ENCODE measurements around the gene IKZF5.
A peak's percentile ranks its signal among the peaks of the same experiment; 100 is the strongest.

IKZF5 gene

DNA sequence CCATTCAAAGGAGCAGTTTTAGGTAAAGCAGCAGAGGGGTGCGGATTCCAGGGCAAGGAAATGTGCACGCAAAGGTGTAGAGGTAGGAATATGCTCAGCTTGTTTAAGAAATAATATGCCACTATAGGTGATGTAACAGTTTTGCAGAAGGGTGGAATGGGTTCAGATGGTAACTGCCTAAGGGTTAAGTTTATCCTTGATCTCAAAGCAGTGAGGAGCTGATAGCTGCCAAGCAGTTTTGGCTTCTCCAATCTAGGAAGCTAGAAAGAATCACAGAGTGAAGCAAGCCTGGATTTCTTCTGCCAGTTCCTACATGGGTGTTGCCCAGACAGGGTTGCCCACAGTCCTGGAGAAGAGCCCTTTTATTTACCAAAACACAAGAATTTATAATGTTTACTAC, 6.2 kb upstream of the IKZF5 start:
- DNase-seq (ENCODE audit: low read depth in 2 of 2) = no peak

DNA sequence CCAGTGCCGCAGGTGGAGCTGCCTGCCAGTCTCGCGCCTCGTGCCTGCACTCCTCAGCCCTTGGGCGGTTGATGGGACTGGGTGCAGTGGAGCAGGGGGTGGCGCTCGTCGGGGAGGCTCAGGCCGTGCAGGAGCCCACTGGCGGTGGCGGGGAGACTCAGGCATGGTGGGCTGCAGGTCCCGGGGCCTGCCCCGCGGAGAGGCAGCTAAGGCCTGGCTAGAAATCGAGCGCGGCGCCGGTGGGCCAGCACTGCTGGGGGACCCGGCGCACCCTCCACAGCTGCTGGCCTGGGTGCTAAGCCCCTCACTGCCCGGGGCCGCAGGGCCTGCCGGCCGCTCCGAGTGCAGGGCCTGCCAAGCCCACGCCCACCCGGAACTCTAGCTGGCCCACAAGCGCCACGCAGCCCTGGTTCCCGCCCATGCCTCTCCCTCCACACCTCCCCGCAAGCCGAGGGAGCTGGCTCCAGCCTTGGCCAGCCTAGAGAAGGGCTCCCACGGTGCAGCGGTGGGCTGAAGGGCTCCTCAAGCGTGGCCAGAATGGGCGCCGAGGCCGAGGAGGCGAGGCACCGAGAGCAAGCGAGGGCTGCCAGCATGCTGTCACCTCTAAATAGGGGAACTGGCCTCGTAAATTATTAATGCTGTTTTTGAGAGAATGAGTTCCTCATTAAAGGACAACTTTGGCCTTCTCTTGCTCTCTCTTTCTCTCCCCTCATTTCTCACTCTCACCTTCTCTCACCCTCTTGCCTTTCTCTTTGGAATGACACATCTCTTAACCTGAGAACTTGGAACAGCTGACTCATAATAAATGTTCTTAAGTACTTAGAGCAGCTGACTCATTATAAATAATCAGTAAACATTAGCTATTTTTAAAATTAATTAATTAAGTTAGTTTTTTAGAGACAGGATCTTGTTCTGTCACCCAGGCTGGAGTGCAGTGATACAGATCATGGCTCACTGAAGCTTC, 5.1 kb upstream of the IKZF5 start:
- no peak for DNase-seq (ENCODE audit: low read depth in 2 of 2)

DNA sequence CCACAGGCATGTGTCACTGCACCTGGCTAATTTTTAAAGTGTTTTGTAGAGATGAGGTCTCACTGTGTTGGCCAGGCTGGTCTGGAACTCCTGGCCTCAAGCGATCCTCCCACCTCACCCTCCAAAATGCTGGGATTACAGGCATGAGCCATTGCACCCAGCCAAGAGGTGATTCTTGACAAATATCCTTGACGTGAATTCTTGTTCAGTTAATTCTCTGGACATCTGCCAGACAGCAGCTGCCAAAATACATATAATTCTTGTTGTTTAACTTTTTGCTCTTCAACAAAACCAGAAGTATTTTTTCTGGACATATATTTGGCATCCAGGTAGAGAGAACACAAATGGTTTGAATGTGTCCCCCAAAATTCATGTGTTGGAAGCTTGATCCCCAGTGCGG, 3.4 kb upstream of the IKZF5 start:
- DNase-seq (ENCODE audit: low read depth in 2 of 2) = no peak

DNA sequence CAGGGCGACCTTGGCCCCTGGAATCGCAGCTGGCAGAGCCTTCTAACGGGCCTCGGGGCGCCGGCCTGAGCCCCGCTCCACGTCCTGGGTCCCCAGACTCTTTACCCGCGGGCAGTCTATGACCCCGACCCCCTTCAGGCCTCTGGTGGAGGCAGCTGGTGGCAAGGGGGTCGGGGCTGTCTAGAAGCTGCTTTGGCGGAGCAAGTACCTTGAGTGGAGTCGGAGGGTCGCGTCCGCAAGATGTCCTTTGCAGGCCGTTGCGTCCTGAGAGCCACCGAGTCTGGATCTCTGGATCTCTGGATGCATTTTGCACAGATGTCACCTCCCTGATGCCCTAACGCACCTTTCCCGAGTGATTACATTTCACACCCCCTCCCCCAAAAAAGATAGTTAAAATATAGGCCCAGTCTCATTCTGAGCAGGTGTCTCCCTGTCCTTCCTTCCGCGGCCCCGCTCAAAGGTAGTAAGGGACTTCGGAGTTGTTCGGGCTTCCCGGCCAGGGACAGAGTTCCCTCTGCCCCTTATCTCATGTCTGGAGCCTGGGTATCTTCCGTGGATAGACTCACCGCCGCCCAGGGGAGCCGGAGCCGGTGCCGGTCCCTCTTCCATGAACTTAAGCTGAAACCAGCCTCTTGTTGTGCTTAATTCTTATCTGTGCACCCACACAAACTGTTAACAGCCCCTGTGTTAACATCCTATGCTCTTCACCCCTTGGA, 668 bp upstream of the IKZF5 start:
- peak in 1 of 2 donors; percentile 2 for DNase-seq (ENCODE audit: low read depth in 2 of 2)

DNA sequence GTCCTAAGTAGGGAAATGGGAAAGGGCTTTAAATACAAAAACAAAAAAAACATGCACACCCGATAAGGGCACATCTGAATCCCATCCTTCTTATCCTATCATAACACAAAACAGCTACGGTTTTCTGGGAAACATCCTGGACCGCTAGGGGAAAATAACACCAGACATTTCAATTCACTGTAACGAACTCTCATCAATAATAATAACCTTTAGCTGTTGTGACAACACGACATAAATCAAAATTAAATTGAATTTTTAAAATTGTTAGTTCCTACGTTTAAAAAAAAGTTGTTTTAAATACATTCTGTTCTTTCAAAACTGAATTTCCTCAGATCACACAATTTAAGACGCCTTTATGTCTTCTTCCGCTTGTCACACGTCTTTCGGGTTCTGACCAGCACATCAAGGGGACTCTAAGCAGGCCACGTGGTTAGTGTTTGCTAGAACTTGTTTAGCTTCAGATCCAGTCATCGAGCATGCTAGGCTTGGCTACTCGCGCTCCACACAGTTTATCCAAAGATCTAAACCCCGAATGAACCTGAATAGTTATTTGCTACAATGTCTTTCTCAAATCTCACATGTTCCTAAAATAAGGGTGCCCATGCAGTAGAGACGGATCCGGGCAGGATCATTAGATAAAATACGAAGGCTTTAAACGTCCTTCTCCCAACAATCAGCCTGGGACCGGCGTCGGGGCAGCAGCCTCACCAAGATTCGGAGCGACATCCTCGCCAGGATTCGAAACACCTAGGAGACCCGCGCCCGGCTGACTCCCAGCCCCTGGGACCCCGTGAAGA, 839 bp downstream of the IKZF5 start:
- DNase-seq (ENCODE audit: low read depth in 2 of 2) = peak in 1 of 2 donors; percentile 2

DNA sequence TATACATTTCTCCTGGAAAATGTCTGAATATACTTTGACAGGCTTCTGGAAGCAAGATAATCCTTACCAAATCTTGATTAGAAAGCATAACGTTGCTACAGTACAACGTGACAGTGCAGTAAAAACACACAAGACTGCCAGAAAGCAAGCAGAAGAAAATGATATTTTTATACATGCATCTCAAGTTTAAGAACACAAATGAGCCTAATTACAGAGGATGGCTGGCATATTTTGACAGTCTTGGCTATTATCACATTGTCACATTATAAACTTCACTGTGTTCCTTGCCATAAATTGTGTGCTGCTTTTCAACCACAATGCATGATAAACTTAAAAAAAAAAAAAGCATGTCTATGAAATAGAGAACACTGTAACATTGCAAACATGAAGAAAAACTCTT, 4.3 kb downstream of the IKZF5 start:
- DNase-seq (ENCODE audit: low read depth in 2 of 2) = no peak

DNA sequence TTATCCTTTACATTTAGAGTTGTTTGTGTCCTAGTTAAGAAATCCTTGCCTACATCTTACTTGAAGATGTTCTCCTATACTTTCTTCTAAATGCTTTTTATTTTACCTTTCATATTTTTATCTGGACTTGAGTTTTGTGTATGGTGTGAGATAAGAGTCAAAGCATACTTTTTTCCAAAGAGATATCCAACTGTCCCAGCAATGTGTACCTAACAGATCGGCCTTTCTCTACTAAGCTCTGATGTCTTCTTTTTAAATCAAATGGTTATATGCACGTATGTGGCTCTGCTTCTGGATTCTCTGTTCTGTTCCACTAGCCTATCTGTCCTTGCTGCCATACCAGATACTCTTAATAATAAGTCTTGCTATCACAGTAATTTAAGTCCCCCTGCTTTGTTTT, 7.2 kb downstream of the IKZF5 start:
- DNase-seq (ENCODE audit: low read depth in 2 of 2) = no peak

DNA sequence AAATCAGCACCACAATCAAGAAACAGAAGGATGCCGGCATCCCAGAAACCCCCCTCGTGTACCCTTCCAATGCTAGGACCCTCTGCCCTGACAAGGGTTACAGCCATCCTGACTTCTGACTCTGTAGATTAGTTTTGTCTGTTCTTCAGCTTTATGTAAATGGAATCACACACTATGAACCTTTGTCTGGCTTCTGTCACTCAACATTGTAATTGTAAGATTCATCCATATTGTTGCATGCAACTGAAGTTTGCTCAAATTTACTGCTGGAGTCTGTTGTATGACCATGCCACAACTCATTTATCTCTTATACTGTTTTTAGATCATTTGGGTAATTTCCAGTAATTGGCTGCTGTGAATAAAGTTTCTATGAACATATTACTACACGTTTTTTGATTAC, 8.4 kb downstream of the IKZF5 start:
- DNase-seq (ENCODE audit: low read depth in 2 of 2) = no peak

DNA sequence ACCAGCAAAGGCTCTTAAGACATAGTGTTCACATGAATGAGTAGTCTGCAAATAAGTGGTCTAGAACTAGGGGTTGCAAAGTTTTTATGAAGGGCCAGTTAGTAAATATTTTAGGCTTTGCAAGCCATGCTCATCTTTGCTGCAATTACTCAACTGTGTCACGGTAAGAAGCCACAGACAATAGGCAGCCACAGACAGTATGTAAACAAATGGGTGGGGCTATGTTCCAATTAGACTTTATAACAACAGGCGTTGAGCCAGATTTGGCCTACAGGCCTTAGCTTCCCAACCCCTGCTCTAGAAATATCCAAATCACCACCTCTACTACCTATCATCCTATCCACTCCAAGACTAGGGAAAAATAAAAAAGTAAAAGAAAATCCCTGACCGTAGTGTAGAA, 9.2 kb downstream of the IKZF5 start:
- DNase-seq (ENCODE audit: low read depth in 2 of 2) = no peak

DNA sequence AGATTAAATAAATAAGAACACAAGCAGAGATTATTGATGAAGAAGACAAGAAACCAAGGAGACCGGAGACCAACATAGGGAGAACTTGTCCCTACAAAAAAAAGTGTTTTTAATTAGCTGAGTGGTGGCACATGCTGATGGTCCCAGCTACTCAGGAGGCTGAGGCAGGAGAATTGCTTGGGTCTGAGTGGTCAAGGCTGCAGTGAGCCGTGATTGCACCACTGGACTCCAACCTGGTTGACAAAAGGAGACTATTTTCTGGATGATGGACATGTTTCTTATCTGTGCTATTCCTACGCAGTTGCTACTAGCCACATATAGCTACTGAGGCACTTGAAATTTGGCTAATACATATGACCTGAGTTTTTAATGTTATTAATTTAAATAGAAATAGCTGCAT, 9.7 kb downstream of the IKZF5 start:
- no peak for DNase-seq (ENCODE audit: low read depth in 2 of 2)

DNA sequence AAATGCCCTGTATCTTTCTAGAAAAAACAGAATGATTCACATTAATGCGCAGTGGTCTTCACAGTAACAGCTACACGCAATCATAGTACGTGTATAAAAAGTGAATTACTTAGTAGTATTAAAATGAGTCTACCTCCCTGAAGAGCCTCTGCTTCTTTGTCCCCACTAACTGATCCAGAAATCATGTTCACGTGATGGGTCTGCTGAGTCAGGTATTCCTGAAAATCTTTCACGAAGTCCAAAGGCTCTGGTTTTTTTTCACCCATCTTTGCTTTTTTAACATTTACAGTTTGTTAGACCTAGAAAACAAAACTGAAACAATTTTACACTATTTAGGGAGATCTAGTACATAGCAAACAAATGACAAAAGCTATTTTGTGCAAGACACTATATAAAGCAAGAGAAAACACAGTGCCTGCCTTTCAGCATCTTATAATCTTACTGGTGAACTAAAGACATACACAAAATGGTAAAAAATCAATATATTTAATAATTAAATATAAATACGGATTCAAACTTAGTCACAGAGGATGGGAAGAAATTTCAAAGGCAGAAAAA, 10.2 kb downstream of the IKZF5 start:
- no peak for DNase-seq (ENCODE audit: low read depth in 2 of 2)

DNA sequence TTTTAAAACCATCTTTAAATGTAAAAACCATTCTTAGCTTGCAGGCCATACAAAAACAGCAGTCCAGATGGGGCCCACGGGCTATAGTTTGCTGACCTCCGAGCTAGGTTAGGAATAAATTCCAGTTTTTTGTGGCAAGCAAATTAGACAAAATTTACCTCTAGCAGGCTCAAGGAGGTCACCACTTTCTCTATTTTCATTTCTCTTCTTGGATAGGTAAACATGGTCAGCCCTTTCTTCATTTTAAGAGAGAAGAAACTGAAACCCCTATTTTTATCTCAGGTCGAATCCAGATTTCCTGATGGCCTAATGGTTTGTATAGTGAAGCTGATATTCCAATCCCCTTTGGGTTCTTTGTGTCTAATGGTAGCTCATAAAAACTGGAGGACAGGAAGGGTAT, 10.7 kb downstream of the IKZF5 start:
- DNase-seq (ENCODE audit: low read depth in 2 of 2) = no peak

DNA sequence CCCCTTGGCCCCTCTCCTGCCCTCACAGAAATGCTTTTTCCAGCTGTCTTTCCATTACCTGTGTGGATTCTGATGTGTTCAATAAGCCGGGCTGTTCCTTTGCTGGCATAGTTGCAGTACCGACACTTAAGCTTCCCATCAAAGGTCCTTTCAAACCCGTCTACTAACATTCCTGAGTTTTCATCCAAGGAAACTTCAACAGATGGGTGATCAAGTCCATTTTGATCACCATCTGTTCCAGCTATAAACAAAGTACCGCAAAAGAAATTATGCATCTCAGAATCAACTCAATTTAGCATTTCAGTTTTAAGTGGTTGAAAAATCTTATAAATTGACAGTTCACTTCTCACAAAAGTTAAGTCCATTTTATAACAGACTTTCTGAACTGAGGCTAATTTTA, 12.7 kb downstream of the IKZF5 start:
- no peak for DNase-seq (ENCODE audit: low read depth in 2 of 2)

DNA sequence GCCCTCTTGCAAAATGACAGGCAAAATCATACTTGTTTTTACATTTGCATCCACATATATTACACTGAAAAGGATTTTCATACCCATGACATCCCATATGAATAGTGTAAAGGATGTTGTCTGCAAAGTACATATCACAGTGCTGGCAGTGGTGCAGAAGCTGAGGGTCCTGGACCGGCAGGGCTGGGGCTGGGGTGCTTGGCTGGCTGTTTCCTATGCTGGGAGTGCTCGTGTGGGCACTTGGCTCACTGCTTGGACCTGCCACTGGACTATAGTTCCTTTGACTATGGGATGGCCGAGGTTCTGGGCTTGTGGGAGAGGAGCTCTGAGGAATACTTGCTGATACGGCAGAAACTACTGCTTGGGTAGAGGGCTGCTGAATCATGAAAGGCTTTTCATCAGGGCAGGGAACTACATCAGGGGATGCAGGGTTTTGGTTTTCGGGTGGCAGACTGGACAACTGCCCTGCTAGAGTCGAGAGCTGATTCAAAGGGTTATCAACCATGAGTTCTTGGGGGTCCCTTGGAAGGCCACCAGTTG, 14.7 kb downstream of the IKZF5 start:
- DNase-seq (ENCODE audit: low read depth in 2 of 2) = no peak

DNA sequence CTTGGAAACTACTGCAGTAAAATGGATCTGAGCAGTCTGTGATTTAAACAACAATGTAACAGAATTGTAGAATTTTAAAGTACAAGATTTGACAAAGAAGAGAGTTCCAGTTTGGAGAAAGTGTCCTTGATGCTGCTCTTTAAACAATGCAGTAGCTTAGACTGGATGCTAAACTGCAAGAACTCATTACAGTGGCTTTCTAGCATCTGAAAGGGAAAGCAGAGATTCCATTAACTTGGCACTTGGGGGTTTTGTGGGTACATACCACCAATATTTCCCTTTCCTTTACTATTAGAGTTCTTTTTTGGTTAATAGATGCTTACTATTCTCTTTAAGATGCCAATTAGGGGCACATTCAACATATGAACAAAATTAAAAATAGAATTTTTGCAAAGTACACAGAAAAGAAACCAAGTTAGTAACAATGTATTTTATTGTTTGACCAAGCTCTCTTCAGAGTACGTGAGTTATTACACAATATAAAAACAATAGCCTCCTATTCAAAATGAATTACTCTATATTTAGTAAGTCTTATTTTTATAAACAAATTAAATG, 16.5 kb downstream of the IKZF5 start:
- DNase-seq (ENCODE audit: low read depth in 2 of 2) = no peak

DNA sequence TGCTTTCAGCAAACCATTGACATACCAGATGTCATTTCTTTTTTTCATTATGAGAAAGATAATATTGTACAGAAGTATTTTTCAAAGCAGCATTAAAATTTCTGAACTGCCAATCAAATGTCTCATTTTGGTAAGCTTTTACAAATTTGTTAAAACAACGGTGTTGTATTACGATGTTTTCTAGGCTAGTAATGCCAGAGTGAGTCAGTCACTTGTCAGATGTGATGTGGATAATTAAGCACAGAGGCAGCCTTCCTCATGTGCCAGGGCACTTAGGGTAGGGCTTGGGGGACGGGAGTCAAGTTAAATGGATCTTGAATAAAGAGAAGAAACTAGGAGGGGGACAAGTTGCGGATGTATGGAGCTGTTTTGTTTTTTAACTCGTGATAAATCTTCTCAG, 18.3 kb downstream of the IKZF5 start:
- no peak for DNase-seq (ENCODE audit: low read depth in 2 of 2)

DNA sequence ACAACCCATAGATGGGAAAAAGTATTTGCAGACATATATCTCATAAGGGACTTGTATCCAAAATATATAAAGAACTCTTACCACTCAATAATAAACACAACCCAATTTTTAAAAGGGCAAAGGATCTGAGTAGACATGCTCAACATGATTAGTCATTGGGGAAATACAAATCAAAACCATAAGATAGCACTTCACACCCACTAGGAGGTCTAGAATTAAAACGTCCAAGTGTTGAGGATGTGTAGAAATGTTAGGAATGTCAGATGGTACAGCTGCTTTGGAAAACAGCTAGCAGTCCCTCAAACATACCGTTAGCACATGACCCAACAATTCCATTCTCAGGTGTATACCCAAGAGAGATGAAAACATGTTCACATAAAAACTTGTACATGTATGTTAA, 20.1 kb downstream of the IKZF5 start:
- DNase-seq (ENCODE audit: low read depth in 2 of 2) = no peak

DNA sequence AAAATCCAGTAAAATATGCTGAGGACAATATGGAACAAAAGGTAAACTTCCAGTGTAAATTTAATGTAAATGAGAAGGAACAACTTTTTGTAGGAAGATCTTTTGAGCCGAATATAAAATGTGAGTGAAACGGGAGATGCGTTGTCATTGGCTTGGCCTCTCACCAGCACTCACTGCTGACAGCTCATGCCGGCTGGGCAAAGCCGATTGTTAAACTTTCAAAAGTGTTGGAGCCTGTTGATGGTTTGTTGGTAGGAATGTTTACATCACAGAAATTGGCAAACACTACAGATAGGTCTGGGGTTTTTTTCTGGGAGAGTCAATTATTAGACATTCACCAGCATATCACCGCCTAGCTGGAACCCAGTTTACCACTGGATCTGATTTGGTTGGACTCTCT, 22.3 kb downstream of the IKZF5 start:
- no peak for DNase-seq (ENCODE audit: low read depth in 2 of 2)

DNA sequence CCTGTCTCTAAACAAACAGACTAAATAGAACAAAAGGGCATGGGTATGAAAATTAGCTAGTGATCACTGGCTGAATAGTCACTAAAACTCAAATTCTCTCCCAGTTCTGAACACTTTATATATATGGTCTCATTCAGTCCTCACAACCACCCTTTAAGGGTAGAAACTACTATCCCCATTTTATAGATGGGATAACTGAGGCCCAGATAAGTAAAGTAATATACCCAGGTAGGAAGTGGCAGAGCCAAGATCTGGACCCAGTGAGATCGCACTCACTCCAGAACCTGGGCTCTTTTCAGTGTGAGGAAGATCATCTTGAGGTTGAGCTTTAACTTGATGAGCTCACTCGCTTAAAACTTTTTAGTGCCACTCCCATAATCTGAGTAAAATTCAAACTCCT, 23.9 kb downstream of the IKZF5 start:
- DNase-seq (ENCODE audit: low read depth in 2 of 2) = no peak

DNA sequence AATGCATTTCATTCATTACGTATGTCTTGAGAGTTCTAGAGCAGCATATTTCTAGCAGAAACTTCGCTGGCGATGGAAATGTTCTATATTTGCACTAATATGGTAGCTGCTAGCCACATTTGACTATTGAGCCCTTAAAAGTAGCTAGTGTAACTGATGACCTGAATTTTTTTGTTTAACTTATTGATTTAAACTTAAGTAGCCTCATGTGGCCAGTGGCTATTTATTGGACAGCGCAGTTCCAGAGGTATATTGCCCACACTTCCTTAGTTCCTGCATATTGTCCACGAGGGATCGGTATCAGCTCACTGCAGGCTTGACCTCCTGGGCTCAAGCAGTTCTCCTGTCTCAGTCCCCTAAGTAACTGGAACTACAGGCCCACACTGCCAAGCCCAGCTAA, 24.7 kb downstream of the IKZF5 start:
- DNase-seq (ENCODE audit: low read depth in 2 of 2) = no peak

DNA sequence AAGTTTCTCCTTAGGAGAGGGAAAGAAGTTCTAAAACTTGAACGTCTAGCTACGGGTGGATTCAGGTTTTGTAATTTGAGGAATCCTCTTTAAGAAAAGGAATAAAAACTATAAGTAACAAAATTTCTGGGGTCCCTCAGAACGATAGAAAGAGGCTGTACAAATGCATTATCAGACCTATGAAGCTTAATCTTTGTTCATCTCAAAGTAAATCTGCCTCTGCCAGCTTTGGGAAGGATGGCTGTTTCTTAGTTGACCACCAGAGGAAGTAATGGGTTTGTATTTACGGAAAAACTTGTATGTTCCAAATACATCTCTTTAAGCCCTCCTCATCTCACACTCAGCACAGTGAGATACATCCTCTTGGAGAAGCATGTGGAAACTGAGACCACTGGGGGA, 27.5 kb downstream of the IKZF5 start:
- no peak for DNase-seq (ENCODE audit: low read depth in 2 of 2)
